HG03045 (cell line): Measurements from ENCODE around the gene ZFAND6.
"Not testable (repeated sequence)": the region's sequence is repeated elsewhere in the genome, so short reads cannot be mapped to it uniquely, and the experiment has no call there.

Experiments
- ATAC-seq: cut with Tn5 transposase; IDR thresholded peaks from one replicate; pipeline ENCODE4 v1.9.1; 2021; ENCODE audit warnings: mild to moderate bottlenecking, moderate library complexity; ENCODE audit not compliant: unreplicated experiment

ZFAND6 gene

GRCh38 chr15:80141916-80142598 lies 82.6 kb downstream of the ZFAND6 start:
- no peak for ATAC-seq

DNA sequence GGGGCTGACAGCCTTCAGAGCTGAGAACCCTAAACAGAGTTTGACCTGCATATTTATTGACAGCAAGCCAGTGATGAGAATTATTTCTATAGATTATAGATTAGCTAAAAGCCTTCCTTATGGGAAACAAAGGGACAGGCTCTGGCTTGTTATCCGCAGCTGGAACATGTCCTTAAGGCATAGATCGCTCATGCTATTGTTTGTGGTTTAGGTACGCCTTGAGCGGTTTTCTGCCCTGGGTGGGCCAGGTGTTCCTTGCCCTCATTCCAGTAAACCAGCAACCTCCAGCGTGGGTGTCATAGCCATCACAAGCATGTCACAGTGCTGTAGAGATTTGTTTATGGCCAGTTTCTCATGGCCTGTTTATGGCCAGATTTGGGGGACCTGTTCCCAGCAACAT lies 83.2 kb downstream of the ZFAND6 start:
- no peak for ATAC-seq

DNA sequence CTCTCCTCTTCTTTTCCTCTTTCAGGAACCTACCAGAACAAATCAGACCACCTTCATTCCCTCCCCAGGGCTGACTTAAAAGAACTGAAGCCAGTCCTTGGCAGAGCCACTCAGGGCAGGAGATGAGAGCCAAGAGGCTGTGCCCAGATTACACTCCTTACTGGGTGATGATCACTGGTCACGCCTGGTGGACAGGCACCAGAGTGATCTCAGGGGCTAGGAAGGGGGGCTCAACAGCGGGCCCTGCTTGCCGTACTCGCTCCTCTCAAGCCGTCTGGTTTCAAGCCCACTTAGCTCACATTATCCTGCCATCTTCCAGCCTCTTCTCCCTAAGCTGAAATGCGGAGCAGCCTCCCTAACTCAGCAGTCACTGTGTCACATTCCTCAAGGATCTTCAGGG lies 91.7 kb downstream of the ZFAND6 start:
- ATAC-seq, result no peak

- ATAC-seq, result no peak
These were observed 92.1 kb downstream of the ZFAND6 start for GRCh38 chr15:80151576-80151975.

- peak; percentile 48 for ATAC-seq
These were observed 92.9 kb downstream of the ZFAND6 start for GRCh38 chr15:80152180-80152895.

- peak; percentile 57 for ATAC-seq
These were observed 93.7 kb downstream of the ZFAND6 start, which contains the start of gene FAH for GRCh38 chr15:80152896-80153876. TSS of gene FAH (plus strand) at chr15:80152999. CDS start at chr15:80153055, 56 bp downstream.

DNA sequence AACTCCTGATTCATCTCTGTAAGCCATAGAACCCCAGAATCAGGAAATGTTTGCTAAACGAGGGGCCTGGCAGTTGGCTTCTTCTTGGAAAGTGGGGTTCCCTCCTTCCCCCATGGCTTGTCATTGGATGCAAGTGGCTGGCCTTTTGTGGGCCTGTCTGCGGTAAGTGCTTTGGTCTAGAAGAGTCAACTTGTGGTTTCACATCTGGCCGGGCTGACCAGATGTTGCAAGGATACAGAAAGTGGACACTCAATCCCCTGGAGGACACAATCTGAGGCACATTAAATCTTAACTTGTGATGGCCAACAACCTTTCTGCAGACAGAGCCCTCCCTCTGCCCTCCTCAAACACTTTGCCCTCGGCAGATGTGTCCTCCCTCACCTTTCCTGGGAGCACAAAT lies 94.4 kb downstream of the ZFAND6 start:
- ATAC-seq, result no peak

- no peak for ATAC-seq
These were observed 94.9 kb downstream of the ZFAND6 start for GRCh38 chr15:80154336-80154735.

- ATAC-seq, result no peak
These were observed 95.5 kb downstream of the ZFAND6 start for GRCh38 chr15:80155001-80155377.

DNA sequence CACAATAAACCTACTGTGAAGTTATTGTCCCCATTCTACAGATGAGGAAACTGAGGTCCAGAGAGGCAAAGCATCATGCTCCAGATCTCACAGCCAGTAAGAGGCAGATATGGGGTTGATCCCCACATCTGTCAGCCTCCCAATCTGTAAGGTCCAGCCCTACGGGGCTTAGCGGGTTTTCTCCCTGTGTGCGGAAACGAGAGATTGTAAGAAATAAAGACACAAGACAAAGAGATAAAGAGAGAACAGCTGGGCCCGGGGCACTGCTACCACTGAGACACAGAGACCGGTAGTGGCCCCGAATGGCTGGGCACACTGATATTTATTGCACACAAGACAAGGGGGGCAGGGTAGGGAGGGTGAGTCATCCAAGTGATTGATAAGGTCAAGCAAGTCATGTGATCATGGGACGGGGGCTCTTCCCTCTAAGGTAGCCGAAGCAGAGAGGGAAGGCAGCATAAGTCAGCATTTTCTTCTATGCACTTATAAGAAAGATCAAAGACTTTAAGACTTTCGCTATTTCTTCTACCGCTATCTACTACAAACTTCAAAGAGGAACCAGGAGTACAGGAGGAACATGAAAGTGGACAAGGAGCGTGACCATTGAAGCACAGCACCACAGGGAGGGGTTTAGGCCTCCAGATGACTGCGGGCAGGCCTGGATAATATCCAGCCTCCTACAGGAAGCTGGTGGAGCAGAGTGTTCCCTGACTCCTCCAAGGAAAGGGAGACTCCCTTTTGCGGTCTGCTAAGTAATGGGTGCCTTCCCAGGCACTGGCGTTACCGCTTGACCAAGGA lies 96.1 kb downstream of the ZFAND6 start:
- not testable (repeated sequence) for ATAC-seq

DNA sequence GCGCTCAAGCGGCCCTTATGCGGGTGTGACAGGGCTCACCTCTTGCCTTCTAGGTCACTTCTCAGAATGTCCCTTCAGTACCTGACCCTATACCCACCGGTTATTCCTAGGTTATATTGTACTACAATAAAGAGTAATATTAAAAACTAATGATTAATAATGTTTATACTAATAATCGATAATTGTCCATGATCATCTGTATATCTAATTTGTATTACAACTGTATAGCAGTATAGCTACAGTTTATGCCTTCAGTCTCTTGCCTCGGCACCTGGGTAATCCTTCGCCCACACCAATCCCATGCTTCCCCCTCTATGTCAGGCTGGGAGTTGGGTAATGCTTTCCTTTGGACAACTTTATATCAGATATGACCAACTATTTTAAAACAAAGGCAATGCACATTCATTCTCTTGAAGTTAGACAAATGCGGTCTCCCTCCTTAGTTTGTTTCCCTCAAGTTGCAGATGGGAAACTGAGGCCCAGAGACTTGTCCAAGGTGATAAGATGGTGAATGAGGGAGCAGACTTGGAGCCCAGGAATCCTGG lies 96.8 kb downstream of the ZFAND6 start:
- ATAC-seq, result no peak

- no peak for ATAC-seq
These were observed 97.7 kb downstream of the ZFAND6 start for GRCh38 chr15:80157215-80157614.

DNA sequence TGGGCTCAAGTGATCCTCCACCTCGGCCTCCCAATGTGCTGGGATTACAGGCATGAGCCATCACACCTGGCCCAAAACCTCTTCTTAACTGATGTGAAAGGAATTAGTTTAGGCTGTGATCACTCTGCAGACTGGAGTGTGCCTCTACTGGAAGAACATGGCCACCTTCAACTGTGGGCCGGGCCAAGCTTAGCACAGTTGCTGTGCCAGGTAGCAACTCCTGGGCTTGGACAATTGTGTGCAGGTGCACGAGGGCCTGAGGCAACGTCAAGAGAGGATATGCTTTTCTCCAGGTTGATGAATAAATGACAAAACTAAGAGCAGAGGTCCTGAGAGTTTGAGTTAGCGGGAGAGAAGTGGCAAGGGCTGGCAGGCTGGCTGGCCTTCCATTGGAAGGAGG lies 99.8 kb downstream of the ZFAND6 start:
- no peak for ATAC-seq

GRCh38 chr15:80159811-80160569 lies 100.5 kb downstream of the ZFAND6 start:
- ATAC-seq, result no peak

GRCh38 chr15:80160570-80161156 lies 101.2 kb downstream of the ZFAND6 start:
- no peak for ATAC-seq

DNA sequence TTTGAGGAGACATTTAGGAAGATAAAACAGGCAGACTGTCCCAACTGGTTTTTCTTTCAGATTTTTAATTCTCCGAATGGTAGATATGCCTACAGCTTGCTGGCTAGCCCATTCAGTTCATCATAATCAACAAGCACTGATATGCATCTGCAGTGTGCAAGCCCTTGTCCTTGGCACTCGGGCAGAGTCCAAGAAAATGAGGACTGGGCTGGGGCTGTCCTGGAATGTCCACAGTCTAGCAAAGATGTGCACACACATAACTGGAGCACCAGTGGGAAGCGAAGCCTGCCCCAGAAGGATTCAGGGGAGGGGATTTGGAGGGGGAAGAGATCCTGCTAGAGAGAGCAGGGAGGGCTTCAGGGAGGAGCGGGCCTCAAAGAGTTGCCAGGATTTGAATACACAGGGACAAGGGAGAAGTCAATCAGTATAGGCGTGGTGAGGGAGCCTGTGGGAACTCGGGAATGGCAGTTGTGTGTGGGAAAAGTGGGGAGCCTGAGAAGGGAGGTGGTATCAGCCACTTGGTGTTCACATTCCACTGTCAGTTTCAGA lies 102.1 kb downstream of the ZFAND6 start:
- ATAC-seq, result no peak

DNA sequence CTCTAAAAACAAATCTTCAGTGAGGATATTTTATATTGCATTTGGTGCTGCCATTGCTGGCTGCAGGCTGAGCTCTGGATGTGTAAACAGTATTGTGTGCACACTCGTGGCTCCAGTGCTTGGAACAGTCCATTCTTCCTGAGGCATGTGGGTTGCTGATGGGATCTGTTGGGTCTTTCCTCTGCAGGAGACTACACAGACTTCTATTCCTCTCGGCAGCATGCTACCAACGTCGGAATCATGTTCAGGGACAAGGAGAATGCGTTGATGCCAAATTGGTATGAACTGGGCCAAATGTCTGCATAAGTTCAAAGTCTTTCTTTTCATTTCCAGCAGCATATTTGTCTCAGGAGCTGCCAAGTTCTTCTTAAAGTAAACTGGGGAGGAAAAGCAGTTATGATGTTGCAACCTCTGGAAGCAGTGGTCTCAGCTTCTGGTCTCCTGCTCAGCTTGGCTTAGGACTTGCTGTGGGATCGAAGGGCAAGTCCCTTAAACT lies 102.6 kb downstream of the ZFAND6 start:
- no peak for ATAC-seq

- ATAC-seq, result no peak
These were observed 103.7 kb downstream of the ZFAND6 start for GRCh38 chr15:80163217-80163616.

- ATAC-seq, result no peak
These were observed 104.4 kb downstream of the ZFAND6 start for GRCh38 chr15:80163897-80164296.
